Tibial nerve (tissue), 4 donors: ENCODE measurements around the gene FAM131C. TPM values are rescaled to one million over a fixed set of nuclear protein-coding genes. Genes with fewer than 3 reads are reported as not detected.
A peak's percentile ranks its signal among the peaks of the same experiment; 100 is the strongest.

Experiments
- DNase-seq, 2 donors: peaks; one replicate each; pipeline ENCODE4 v3.0.0-alpha.2; 2019; ENCODE audit warnings: low spot score in 2 of 2
- H3K27ac ChIP-seq, 4 donors: fragments of 200-600 bp; sonication (generic) in 3 of 4; one replicate each; pipeline ENCODE4 v1.5.1; 2017 to 2019; ENCODE audit warnings: mild to moderate bottlenecking in 1 of 4
- H3K27me3 ChIP-seq, 2 donors: fragments of 200-600 bp; sonication (generic) in 1 of 2; one replicate each; pipeline versions ENCODE4 v1.5.1 to v1.6.0; 2017 to 2019
- H3K36me3 ChIP-seq, 3 donors: fragments of 200-600 bp; sonication (generic); one replicate each; pipeline ENCODE4 v1.5.1; 2018 to 2019
- H3K4me1 ChIP-seq, 4 donors: fragments of 200-600 bp; sonication (generic) in 3 of 4; one replicate each; pipeline ENCODE4 v1.5.1; 2017 to 2019
- H3K4me3 ChIP-seq, 4 donors: fragments of 200-600 bp; sonication (generic) in 3 of 4; one replicate each; pipeline ENCODE4 v1.5.1; 2017 to 2019; ENCODE audit warnings: mild to moderate bottlenecking in 1 of 4, moderate library complexity in 1 of 4
- H3K9me3 ChIP-seq, 4 donors: fragments of 200-600 bp; sonication (generic) in 3 of 4; one replicate each; pipeline ENCODE4 v1.5.1; 2017 to 2019
- EP300 ChIP-seq, 2 donors: sonication (generic); formaldehyde crosslinking; IDR thresholded peaks; one replicate each; pipeline ENCODE4 v1.6.1; 2017; ENCODE audit warnings: antibody characterized with exemption in 2 of 2, mild to moderate bottlenecking in 1 of 2
- POLR2A ChIP-seq, 2 donors: fragments of 450-650 bp; IDR thresholded peaks; one replicate each; pipeline ENCODE4 v1.6.1; 2017; ENCODE audit warnings: antibody characterized with exemption in 2 of 2, mild to moderate bottlenecking in 2 of 2, moderate library complexity in 2 of 2
- WGBS, 2 donors: methylation state at CpG; one replicate each; pipeline ENCODE4 v1.1.5; 2018; 5-methylcytosine and 5-hydroxymethylcytosine counted together
- total RNA-seq, 4 donors: library from RNA; depleted of rRNA; stranded (reverse); fragments of >200 nt; gene quantifications; one replicate each; pipeline ENCODE4 v1.1.0, GENCODE V29; 2016
- TF ChIP-seq, protein P1 (sequence below), 5 experiments: fragments of 200-600 bp in 3 of 5; fragments of 450-650 bp in 2 of 5; sonication (generic) in 3 of 5; IDR thresholded peaks; one replicate each; pipeline ENCODE4 v1.5.1; 2016 to 2019; ENCODE audit warnings: antibody characterized with exemption in 5 of 5, mild to moderate bottlenecking in 3 of 5, moderate library complexity in 2 of 5

The FAM131C gene, protein sequence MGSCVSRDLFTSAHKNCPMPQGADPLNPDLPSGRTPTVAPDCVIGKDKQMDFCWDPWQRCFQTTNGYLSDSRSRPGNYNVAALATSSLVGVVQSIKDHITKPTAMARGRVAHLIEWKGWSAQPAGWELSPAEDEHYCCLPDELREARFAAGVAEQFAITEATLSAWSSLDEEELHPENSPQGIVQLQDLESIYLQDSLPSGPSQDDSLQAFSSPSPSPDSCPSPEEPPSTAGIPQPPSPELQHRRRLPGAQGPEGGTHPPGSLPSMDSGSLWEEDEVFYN
- total RNA-seq, result not detected

DNA sequence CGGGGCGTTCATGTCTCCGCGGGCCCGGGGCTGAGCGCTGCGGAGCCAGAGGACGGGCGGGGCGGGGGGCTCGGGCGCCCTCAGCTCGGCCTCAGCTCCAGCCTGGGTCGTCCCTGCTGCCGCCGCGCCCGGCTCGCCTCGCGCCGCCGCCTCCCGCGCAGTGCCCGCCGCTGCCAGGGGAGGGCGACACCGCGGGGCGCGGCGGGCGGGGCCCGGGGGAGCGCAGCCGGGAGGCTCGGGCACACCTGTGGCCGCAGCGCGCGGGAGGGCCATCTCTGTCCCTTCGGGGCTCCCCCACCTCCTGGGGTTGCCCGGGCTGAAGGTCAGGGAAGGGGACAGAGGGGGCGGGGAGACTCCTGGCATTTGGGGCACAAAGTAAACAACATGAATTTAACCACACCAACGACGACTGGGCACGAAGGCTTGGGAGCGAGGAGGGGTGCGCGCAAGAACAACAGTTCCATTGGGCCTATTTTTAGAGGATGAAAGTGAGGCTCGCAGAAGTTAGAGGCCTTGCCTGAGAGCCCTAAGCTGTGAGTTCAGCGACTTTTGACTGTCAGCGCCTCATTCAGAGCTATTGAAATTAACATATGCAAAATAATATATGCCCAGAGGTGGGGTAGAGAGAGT lies at the start of gene FAM131C:
Gene FAM131C (minus strand): TSS at position 162 of the 630 bp plus-strand sequence. CDS start 209 bp downstream, outside the sequence.
- TF ChIP-seq POLR2A (IDR thresholded peaks at IDR 0.05), result no peak
- TF ChIP-seq, protein P1, sequence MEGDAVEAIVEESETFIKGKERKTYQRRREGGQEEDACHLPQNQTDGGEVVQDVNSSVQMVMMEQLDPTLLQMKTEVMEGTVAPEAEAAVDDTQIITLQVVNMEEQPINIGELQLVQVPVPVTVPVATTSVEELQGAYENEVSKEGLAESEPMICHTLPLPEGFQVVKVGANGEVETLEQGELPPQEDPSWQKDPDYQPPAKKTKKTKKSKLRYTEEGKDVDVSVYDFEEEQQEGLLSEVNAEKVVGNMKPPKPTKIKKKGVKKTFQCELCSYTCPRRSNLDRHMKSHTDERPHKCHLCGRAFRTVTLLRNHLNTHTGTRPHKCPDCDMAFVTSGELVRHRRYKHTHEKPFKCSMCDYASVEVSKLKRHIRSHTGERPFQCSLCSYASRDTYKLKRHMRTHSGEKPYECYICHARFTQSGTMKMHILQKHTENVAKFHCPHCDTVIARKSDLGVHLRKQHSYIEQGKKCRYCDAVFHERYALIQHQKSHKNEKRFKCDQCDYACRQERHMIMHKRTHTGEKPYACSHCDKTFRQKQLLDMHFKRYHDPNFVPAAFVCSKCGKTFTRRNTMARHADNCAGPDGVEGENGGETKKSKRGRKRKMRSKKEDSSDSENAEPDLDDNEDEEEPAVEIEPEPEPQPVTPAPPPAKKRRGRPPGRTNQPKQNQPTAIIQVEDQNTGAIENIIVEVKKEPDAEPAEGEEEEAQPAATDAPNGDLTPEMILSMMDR (IDR thresholded peaks at IDR 0.05), result peak; percentile 20 to 87 (median 76)
- DNase-seq, result no peak
- no peak within 1 kb of the TSS for H3K27ac ChIP-seq
- no peaks in the 10 kb centered on the region for H3K36me3 ChIP-seq
- peak within 1 kb of the TSS; percentile 22 to 52 (median 25) for H3K4me3 ChIP-seq
- H3K4me1 ChIP-seq, result peaks cover 0 to 25% (median 11%) of the 10 kb centered on the region in 4 donors
- H3K9me3 ChIP-seq, result no peaks in the 10 kb centered on the region
- 3 to 4% methylated on average over 16 to 48 of the region's 54 CpGs for WGBS, 2 donors
- peaks cover 0 to 4% of the 10 kb centered on the region in 2 donors for H3K27me3 ChIP-seq

DNA sequence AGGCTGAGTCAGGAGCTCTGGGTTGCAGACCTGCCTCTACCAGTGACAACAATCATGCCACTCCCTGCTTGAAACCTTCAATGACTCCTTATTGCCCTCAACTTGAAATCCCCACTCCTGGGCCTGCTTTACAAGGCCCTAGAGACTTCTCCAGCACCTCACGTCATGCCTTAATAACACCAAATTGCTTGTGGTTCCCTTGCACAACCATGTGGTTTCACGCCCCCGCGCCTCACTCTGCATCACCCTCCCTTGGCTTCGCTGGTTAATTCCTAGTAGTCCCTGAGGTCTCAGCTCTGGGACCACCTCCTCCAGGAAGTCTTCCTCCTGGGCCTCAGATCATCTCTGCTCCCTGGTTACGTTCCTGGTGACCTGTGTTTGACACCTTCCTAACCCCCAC lies 49.5 kb upstream of the FAM131C start:
- TF ChIP-seq EP300 (IDR thresholded peaks at IDR 0.05) (peak in 1 of 2 donors; percentile 65), POLR2A (IDR thresholded peaks at IDR 0.05) (no peak)
- TF ChIP-seq, protein P1 (IDR thresholded peaks at IDR 0.05), result no peak

DNA sequence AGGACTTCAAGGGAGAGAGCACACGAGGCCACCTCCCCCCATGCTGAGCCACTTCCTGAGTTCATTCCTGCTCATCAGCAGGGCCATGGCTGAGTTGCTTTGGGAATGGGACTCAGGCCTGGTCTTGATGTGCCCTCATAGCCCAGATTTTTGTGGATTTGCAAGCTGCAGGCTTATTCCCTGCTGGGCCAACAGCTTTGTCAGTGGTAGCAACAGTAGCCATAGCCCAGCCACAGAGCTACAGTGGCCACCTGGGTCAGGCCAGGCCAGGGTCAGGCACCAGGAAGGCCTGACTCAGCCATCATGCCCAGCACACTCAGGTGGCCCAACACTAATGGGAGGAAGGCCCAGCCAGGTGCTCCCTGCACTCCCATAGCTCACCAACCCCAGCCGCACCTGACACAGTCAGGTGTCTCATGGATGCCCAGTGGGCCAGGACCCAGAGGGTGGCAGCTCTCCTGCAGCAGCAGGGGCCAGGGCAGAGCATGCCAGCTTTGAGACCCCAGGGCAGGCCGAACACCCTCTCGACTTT lies 49.0 kb upstream of the FAM131C start:
- Histone ChIP-seq H3K4me3 (no peak overlapping the region), H3K36me3 (peaks cover 0 to 36% (median 0%) of the 10 kb centered on the region in 3 donors), H3K27ac (peak overlapping the region in 3 of 4 donors; percentile 27 to 81 (median 56)), H3K4me1 (peaks cover 0 to 77% (median 4%) of the 10 kb centered on the region in 4 donors), H3K27me3 (no peaks in the 10 kb centered on the region), H3K9me3 (no peaks in the 10 kb centered on the region)
- DNase-seq, result no peak
- TF ChIP-seq, protein P1 (IDR thresholded peaks at IDR 0.05), result no peak
- TF ChIP-seq POLR2A (IDR thresholded peaks at IDR 0.05) (no peak), EP300 (IDR thresholded peaks at IDR 0.05) (no peak)
- WGBS, 2 donors, result 67 to 86% methylated on average over 3 of the region's 4 CpGs

More for the DNA sequence above, 49.5 kb upstream of the FAM131C start:
- peak in 1 of 2 donors; percentile 36 for DNase-seq
- H3K27me3 ChIP-seq, result no peaks in the 10 kb centered on the region
- no peak overlapping the region for H3K4me3 ChIP-seq
- WGBS, 2 donors, result 39 to 52% methylated on average over 6 of the region's 6 CpGs
- H3K9me3 ChIP-seq, result no peaks in the 10 kb centered on the region
- peaks cover 0 to 82% (median 6%) of the 10 kb centered on the region in 4 donors for H3K4me1 ChIP-seq
- peak overlapping the region in 3 of 4 donors; percentile 27 to 81 (median 56) for H3K27ac ChIP-seq
- peaks cover 0 to 41% (median 0%) of the 10 kb centered on the region in 3 donors for H3K36me3 ChIP-seq

DNA sequence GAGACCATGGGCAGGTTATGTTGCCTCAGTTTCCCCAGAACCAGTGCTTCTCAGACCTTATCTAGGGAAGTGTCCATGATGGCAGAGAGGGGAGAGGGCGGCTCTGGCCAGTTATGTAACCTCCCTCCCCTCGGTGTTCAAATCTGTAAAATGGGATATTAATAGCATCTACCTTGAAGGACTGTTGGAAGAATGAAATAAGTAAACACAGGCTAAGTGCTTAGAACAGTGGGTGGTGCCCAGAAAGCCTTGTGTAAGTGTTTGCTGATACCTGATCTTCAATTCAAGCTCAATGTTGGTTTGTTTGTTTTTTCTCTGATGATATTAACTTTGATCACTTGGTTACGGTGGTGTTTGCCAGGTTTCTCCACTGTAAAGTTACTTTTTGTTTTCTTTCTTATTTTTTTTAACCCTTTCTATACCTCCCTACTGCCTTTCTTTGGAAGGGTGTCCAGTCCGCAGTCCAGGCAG lies 47.5 kb upstream of the FAM131C start:
- Histone ChIP-seq H3K27me3 (no peaks in the 10 kb centered on the region), H3K36me3 (peaks cover 0 to 21% (median 0%) of the 10 kb centered on the region in 3 donors), H3K4me3 (no peak overlapping the region), H3K4me1 (peaks cover 0 to 74% (median 5%) of the 10 kb centered on the region in 4 donors), H3K9me3 (no peaks in the 10 kb centered on the region), H3K27ac (peak overlapping the region in 2 of 4 donors; percentile 43 to 81)
- TF ChIP-seq, protein P1 (IDR thresholded peaks at IDR 0.05), result no peak
- TF ChIP-seq POLR2A (IDR thresholded peaks at IDR 0.05), result no peak
- TF ChIP-seq EP300 (IDR thresholded peaks at IDR 0.05), result no peak
- 64% methylated on average over 4 of the region's 4 CpGs for whole genome bisulfite sequencing, 2 donors
- DNase-seq, result no peak
